Choroid plexus epithelial cell (primary cell): ENCODE results near the gene FIS1.
A peak's percentile ranks its signal among the peaks of the same experiment; 100 is the strongest.
"Not testable (repeated sequence)": the region's sequence is repeated elsewhere in the genome, so short reads cannot be mapped to it uniquely, and the experiment has no call there.

Source experiments
- DNase-seq: peaks from one replicate; pipeline ENCODE4 v3.0.0-alpha.2; 2010; ENCODE audit warnings: low read depth
- H3K4me3 ChIP-seq: 2 replicates; pipeline ENCODE4 v1.5.1; 2011; ENCODE audit warnings: low read depth, mild to moderate bottlenecking, control low read depth, low read length, moderate library complexity
- TF ChIP-seq, protein P1 (sequence below): conservative IDR thresholded peaks from 2 replicates; pipeline ENCODE4 v1.5.1; 2011; ENCODE audit warnings: low read depth, mild to moderate bottlenecking, control low read depth, inconsistent platforms, low read length, moderate library complexity

FIS1 gene

GRCh38 chr7:101244375-101245146, at the start of gene FIS1:
FIS1 (minus strand) TSS chr7:101245081; CDS start chr7:101245004, 77 bp downstream.
- DNase-seq, result peak; percentile 92
- H3K4me3 ChIP-seq, result peak within 1 kb of the TSS; percentile 98
- TF ChIP-seq, protein P1, sequence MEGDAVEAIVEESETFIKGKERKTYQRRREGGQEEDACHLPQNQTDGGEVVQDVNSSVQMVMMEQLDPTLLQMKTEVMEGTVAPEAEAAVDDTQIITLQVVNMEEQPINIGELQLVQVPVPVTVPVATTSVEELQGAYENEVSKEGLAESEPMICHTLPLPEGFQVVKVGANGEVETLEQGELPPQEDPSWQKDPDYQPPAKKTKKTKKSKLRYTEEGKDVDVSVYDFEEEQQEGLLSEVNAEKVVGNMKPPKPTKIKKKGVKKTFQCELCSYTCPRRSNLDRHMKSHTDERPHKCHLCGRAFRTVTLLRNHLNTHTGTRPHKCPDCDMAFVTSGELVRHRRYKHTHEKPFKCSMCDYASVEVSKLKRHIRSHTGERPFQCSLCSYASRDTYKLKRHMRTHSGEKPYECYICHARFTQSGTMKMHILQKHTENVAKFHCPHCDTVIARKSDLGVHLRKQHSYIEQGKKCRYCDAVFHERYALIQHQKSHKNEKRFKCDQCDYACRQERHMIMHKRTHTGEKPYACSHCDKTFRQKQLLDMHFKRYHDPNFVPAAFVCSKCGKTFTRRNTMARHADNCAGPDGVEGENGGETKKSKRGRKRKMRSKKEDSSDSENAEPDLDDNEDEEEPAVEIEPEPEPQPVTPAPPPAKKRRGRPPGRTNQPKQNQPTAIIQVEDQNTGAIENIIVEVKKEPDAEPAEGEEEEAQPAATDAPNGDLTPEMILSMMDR, result peak; percentile 85

DNA sequence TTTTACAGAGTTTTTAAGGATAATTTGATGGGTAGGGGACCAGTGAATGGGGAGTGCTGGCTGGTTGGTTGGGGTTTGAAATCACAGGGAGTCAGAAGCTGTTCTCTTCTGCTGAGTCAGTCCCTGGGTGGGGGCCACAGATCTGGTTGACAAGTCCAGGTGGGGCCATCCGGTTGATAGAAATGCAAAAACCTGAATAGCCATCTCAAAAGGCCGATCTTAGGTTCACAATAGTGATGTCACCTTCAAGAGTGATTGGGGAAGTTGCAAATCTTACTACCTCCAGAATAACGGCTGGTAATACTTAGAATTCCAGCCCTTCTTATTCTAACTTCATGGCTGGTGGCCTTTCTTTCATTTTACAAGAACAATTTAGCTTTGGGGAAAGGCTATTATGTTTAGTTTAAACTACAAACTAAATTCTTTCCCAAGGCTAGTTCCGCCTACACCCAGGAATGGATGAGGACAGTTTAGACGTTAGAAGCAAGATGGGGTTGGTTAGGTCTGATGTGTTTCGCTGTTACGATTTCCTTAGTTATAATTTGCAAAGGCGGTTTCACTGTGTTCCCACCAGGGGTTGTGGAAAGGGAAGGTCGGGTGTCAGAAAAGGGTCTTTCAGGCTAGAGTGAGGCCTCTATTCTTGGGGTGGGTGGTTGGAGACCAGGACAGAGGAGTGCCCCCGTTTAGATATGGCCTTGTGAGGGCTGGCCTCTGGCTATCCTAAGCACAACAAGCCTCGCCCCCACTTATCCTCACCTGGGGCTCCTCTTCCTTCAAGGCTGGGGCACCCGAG, 49.4 kb upstream of the FIS1 start:
- TF ChIP-seq, protein P1, result no peak
- DNase-seq, result no peak
- no peak overlapping the region for H3K4me3 ChIP-seq

GRCh38 chr7:101293069-101294021, 48.5 kb upstream of the FIS1 start:
- not testable (repeated sequence) for DNase-seq, H3K4me3 ChIP-seq

DNA sequence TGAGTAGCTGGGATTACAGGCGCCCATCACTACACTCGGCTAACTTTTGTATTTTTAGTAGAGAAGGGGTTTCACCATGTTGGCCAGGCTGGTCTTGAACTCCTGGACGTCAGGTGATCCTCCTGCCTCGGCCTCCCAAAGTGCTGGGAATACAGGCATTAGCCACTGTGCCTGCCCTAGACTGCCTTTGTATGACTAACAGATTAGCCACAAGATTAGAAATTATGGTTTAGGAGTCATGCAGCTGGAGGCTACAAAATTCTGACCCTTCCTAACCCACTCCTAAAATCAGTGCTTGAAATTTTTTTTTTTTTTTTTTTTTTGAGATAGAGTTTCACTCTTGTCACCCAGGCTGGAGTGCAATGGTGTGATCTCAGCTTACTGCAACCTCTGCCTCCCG, 47.7 kb upstream of the FIS1 start:
- H3K4me3 ChIP-seq, DNase-seq: not testable (repeated sequence)

- TF ChIP-seq, protein P1, result peak; percentile 65
- not testable (repeated sequence) for H3K4me3 ChIP-seq
- DNase-seq, result peak; percentile 44
Observed at GRCh38 chr7:101290186-101291037, 45.5 kb upstream of the FIS1 start.

DNA sequence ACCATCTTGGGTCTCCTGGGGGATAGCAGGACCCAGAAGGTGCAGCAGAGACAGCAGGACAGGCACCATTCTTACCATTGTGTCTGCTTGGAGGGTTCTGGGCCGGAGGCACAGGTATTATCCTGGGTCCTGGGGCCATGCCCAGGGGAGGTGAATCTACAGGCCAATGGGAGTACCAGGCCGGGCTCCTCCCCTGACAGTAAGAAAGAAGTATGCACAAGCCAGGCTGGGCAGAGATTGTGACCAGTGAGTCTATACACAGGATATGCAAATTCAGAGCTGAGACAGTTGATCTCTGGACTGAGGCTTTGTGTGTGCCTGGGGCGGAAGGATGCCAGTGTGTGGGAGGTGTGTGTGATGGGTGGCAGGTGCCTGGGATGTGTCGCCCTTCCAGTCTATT, 44.8 kb upstream of the FIS1 start:
- DNase-seq, H3K4me3 ChIP-seq: not testable (repeated sequence)

GRCh38 chr7:101288439-101288838, 43.6 kb upstream of the FIS1 start:
- no peak for DNase-seq
- H3K4me3 ChIP-seq, result no peak overlapping the region
- TF ChIP-seq, protein P1, result no peak
